ENCODE data around the gene ABCB8.

- TF ChIP-seq CTCF (IDR thresholded peaks at IDR 0.05; ENCODE audit: extremely low read depth in 1 of 2, insufficient read depth in 1 of 2, low read depth in 1 of 2, low read length in 2 of 2): no peak
- TF ChIP-seq POLR2AphosphoS5 (IDR thresholded peaks at IDR 0.05; ENCODE audit: insufficient read depth, low read depth, low read length): no peak
- TF ChIP-seq POLR2A (IDR thresholded peaks at IDR 0.05; ENCODE audit: low read depth, low read length): no peak
- TF ChIP-seq MAX (IDR thresholded peaks at IDR 0.05; ENCODE audit: insufficient read depth, insufficient read length): no peak
These were observed 9.2 kb upstream of the ABCB8 start for GRCh38 chr7:151019130-151019447.

Data from endothelial cell of umbilical vein (primary cell).